ENCODE measurements around the gene ADD1. TPM values are rescaled to one million over a fixed set of nuclear protein-coding genes. Genes with fewer than 3 reads are reported as not detected.

ADD1 gene
- total RNA-seq, 1 experiment from 2014 or later, result 163 TPM

DNA sequence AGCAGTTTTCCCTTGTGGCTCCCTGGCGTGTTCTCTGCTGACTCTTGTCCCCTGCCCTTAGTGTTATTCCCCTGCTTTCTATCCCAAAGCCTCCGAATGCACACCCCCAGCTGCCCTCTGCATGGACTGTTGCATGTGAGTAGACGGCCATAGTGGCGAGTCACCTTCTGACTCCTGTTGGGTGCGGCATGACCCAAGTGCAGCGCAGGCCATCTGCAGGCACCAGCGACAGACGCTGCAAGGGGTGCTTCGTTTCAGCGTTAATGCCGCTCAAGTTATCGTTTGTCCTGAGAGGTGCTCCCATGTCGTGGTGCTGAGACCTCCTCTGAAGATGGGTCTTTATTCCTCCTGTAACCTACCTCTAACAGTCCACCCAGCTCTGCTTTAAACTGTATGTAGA lies 61.9 kb downstream of the ADD1 start:
- Histone ChIP-seq H3K4ac (ENCODE audit: low read depth, low read length) (no peak overlapping the region), H3K27me3 (ENCODE audit: insufficient read depth, low read length) (no peaks in the 10 kb centered on the region), H4K8ac (replicated peaks; ENCODE audit: insufficient read length, low read depth, low read length) (no peak overlapping the region), H3K9ac (ENCODE audit: extremely low read depth, insufficient read length, low read length) (no peak overlapping the region), H2BK12ac (ENCODE audit: insufficient read length, low read depth, low read length) (no peak overlapping the region), H3K14ac (ENCODE audit: insufficient read depth, low read length) (no peak overlapping the region), H3K23me2 (ENCODE audit: insufficient read length, low read depth, low read length, poor library complexity, severe bottlenecking) (no peaks in the 10 kb centered on the region), H3K27ac (ENCODE audit: insufficient read length, low read depth, low read length) (no peak overlapping the region), H4K5ac (ENCODE audit: insufficient read length, low read depth, low read length) (no peak overlapping the region), H4K20me1 (ENCODE audit: control insufficient read depth, insufficient read depth, insufficient read length) (no peaks in the 10 kb centered on the region), H2BK15ac (ENCODE audit: low read depth, low read length) (no peak overlapping the region), H3K79me1 (ENCODE audit: insufficient read depth, low read depth, low read length, poor library complexity, severe bottlenecking) (no peaks in the 10 kb centered on the region), H4K91ac (ENCODE audit: insufficient read length, low read depth, low read length) (no peak overlapping the region), H2AFZ (ENCODE audit: low read length) (no peak overlapping the region), H3K56ac (ENCODE audit: insufficient read length, low read depth, low read length) (no peak overlapping the region), H2BK120ac (ENCODE audit: low read depth, low read length, poor library complexity, severe bottlenecking) (no peak overlapping the region), H3T11ph (ENCODE audit: low read length) (no peak overlapping the region), H2BK20ac (ENCODE audit: low read depth, low read length, poor library complexity, severe bottlenecking) (no peak overlapping the region), H3K9me3 (ENCODE audit: control insufficient read depth, low read depth, low read length) (no peaks in the 10 kb centered on the region), H3K4me1 (ENCODE audit: insufficient read depth, low read length) (no peaks in the 10 kb centered on the region), H3K79me2 (ENCODE audit: insufficient read depth, low read length) (no peaks in the 10 kb centered on the region), H3K23ac (ENCODE audit: insufficient read length, low read depth, low read length) (no peak overlapping the region), H3K4me2 (ENCODE audit: insufficient read depth, insufficient read length, low read length) (no peak overlapping the region), H3K18ac (ENCODE audit: insufficient read length, low read depth, low read length) (no peak overlapping the region), H2AK5ac (ENCODE audit: insufficient read length, low read length) (no peak overlapping the region), H2BK5ac (ENCODE audit: insufficient read length, low read length) (no peak overlapping the region)
- no peak for DNase-seq
- WGBS (ENCODE audit: extremely low coverage, insufficient read length, low lambda C conversion rate), result no CpG with 5 or more reads among the region's 13 CpGs
- H3K4me1 Mint-ChIP-seq, result no peaks in the 10 kb centered on the region
- TF ChIP-seq CTCF (conservative IDR thresholded peaks at IDR 0.05), result no peak
- H3K4me3 Mint-ChIP-seq, result no peak overlapping the region
- H3K9me3 Mint-ChIP-seq, result no peaks in the 10 kb centered on the region
- no peak overlapping the region for H3K27ac Mint-ChIP-seq
- peaks cover 39 to 91% (median 74%) of the 10 kb centered on the region in 3 experiments; a peak in 6 of 7 replicates for H3K36me3 Mint-ChIP-seq (ENCODE audit: insufficient read depth in 1 of 3, low read depth in 3 of 3)
- no peaks in the 10 kb centered on the region for H3K27me3 Mint-ChIP-seq (ENCODE audit: low read depth)
